SK-N-SH (cell line): ENCODE data around the gene CALD1.

Source experiments
- CHD2 ChIP-seq: fragments of 150-350 bp; IDR thresholded peaks from 2 replicates; pipeline ENCODE4 v1.6.1; 2018; ENCODE audit warnings: low read length; ENCODE audit not compliant: partially characterized antibody
- FOXM1 ChIP-seq: IDR thresholded peaks from 2 replicates; pipeline ENCODE4 v1.4.0; 2012; ENCODE audit warnings: low read depth, mild to moderate bottlenecking
- GABPA ChIP-seq: IDR thresholded peaks from 2 replicates; pipeline ENCODE4 v1.4.0; 2012; ENCODE audit warnings: low read depth, mild to moderate bottlenecking
- MXI1 ChIP-seq: IDR thresholded peaks from 2 replicates; pipeline ENCODE4 v1.6.1; 2012; ENCODE audit warnings: mild to moderate bottlenecking, low read depth, low read length, improper control_type of control experiment
- POLR2AphosphoS5 ChIP-seq: IDR thresholded peaks from 2 replicates; pipeline ENCODE4 v1.6.1; 2012; ENCODE audit warnings: low read depth, low read length
- RAD21 ChIP-seq: IDR thresholded peaks from 2 replicates; pipeline ENCODE4 v1.6.1; 2012; ENCODE audit warnings: mild to moderate bottlenecking, low read length
- RFX5 ChIP-seq: IDR thresholded peaks from 2 replicates; pipeline ENCODE4 v1.6.1; 2012; ENCODE audit warnings: mild to moderate bottlenecking, improper control_type of control experiment, low read length
- SIN3A ChIP-seq: IDR thresholded peaks from 2 replicates; pipeline ENCODE4 v1.6.1; 2012; ENCODE audit warnings: low read depth, mild to moderate bottlenecking, low read length, moderate library complexity, borderline replicate concordance
- USF2 ChIP-seq: fragments of 150-350 bp; IDR thresholded peaks from 2 replicates; pipeline ENCODE4 v1.6.1; 2017; ENCODE audit warnings: antibody characterized with exemption, low read length, low read depth, borderline replicate concordance
- ZBTB33 ChIP-seq: IDR thresholded peaks from 2 replicates; pipeline ENCODE4 v1.4.0; 2012; ENCODE audit warnings: low read depth, borderline replicate concordance
- TF ChIP-seq, protein P1 (sequence below): fragments of 200-600 bp; sonication (generic); IDR thresholded peaks from 2 replicates; pipeline ENCODE4 v1.6.1; 2017; ENCODE audit warnings: antibody characterized with exemption, mild to moderate bottlenecking, moderate library complexity

- TF ChIP-seq, protein P1, sequence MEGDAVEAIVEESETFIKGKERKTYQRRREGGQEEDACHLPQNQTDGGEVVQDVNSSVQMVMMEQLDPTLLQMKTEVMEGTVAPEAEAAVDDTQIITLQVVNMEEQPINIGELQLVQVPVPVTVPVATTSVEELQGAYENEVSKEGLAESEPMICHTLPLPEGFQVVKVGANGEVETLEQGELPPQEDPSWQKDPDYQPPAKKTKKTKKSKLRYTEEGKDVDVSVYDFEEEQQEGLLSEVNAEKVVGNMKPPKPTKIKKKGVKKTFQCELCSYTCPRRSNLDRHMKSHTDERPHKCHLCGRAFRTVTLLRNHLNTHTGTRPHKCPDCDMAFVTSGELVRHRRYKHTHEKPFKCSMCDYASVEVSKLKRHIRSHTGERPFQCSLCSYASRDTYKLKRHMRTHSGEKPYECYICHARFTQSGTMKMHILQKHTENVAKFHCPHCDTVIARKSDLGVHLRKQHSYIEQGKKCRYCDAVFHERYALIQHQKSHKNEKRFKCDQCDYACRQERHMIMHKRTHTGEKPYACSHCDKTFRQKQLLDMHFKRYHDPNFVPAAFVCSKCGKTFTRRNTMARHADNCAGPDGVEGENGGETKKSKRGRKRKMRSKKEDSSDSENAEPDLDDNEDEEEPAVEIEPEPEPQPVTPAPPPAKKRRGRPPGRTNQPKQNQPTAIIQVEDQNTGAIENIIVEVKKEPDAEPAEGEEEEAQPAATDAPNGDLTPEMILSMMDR, result no peak
- no peak for TF ChIP-seq ZBTB33
- no peak for TF ChIP-seq RAD21
- TF ChIP-seq GABPA, result no peak
- no peak for TF ChIP-seq SIN3A
- TF ChIP-seq CHD2, result no peak
- TF ChIP-seq FOXM1, result no peak
- TF ChIP-seq USF2, result no peak
- no peak for TF ChIP-seq RFX5
- TF ChIP-seq POLR2AphosphoS5, result no peak
- no peak for TF ChIP-seq MXI1
These were observed 30.2 kb downstream of the CALD1 start for GRCh38 chr7:134809616-134810015.
